GM11168 (cell line): ENCODE data around the gene HAGH.
"Not testable (repeated sequence)": the region's sequence is repeated elsewhere in the genome, so short reads cannot be mapped to it uniquely, and the experiment has no call there.

Experiments used
- in situ Hi-C: fragments of 300-500 bp; cut with MboI; formaldehyde crosslinking; loops from one replicate; pipeline ENCODE4 v1.12.0; 2022; ENCODE audit warnings: low sequenced_read_pairs; ENCODE audit not compliant: unreplicated experiment

HAGH gene

GRCh38 chr16:1815461-1815860 is 11.2 kb downstream of the HAGH start:
- in situ Hi-C loops: no loop called here

- in situ Hi-C loops: no loop called here
Measured at GRCh38 chr16:1812732-1813163, 13.9 kb downstream of the HAGH start.

DNA sequence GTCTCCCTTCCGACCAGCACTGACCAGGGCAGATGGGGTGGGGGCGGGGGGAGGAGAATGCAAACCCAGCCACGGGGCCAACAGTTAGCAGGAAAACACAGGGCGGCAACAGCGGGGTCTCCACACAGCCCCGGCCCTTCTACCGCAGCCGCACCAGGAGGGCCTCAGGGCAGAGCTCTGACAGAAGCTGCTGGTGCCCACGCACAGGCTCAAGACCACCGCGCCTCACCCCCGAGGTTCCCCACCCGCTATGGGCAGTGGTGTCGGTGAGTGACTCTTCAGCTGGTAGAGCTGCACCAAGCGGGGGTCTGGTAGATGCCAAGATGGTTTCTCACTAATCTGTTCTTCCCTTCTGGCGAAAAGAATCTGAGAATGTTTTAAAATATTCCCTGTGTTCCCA is 16.1 kb downstream of the HAGH start:
- in situ Hi-C loops: no loop called here

- in situ Hi-C loops: no loop called here
Measured at GRCh38 chr16:1810106-1810505, 16.5 kb downstream of the HAGH start.

DNA sequence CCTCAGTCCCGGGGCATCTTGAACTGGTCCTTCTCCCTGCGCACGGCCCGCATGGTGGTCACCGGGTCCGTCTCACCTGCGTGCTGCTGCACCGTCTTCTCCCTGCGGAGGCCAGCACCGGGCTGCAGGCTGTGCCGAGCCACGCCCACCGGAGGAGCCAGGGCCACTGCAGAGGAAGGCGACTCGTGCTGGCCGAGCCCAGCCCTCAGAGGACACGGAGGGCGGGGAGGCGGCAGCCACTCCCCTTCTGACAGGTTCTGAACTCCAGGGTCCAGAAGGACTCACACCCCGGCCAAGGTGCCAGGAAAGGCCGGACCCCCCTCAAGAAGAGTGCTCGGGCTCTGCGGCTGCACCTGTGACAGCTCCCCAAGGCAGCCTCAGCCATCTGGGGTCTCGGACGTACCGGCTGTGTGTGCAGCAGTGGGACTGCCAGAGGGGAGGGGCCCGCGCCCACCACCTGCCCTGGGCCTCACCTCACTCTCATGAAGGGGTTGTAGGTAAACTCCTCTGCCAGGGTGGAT is 17.3 kb downstream of the HAGH start:
- in situ Hi-C loops: no loop called here

DNA sequence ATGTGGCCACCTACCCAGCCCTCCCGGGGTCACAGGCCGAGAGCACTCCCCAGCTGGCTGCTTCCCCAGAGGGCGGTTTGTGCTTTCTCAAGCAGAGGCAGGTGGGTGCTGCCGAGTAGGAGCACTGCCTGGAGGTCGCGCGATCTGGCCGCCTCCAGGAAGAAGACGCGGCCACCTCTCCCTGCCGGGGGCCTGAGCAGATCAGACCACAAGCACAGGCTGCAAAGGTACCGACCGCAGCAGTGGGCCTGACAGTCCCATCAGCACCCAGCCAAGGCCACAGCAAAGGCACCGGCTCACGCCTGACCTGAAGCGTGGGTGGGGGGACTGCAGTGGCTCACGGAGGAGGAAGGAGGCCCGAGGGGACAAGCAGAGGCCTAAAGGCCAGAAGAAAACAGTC is 17.9 kb downstream of the HAGH start:
- in situ Hi-C loops: no loop called here

DNA sequence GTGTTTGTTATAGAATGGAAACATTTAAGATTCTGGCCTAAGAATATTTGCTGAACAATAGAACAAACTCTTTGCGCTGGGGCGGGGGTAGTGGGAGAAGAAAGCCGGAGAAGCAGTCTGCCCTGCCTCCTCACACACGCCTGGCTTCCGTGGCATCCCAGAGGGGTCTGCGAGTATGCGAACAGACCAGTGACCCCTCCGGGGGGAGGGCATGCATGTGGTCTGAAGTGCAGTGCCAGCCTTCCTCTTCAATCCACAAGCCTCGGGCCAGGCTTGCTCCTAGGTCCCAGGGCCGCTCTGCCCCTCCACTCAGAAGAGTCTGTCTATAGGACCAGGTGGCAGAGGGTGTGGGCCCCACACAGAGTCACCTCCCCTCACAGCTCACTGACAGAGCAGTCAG is 19.0 kb downstream of the HAGH start:
- in situ Hi-C loops: no loop called here

DNA sequence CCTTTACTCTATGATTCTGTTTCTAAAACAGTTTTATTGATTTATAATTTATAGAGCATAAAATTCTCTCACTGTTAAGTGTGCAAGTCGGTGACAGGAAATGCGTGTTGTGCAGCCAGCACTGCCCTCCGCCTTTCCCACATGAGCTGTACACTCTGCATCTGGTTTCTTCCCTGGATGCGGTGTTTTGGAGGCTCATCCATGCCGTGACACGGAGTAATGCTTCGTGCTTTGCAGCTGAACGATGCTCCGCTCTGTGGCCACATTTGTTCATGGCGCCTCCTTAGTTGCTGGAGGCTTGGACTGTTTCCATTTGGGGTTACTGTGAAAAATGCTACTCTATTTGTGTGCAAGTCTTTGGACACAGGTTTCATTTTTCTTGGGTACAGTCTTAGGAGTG is 25.9 kb downstream of the HAGH start:
- in situ Hi-C loops: no loop called here

GRCh38 chr16:1799263-1799662 is 27.4 kb downstream of the HAGH start:
- in situ Hi-C loops: not testable (repeated sequence)

- in situ Hi-C loops: no loop called here
Measured at GRCh38 chr16:1794908-1795666, 31.5 kb downstream of the HAGH start.

GRCh38 chr16:1794221-1794871 is 32.3 kb downstream of the HAGH start:
- in situ Hi-C loops: no loop called here

GRCh38 chr16:1793578-1794220 is 32.9 kb downstream of the HAGH start, which contains the start of gene IGFALS:
Gene IGFALS, minus strand, starts transcription at chr16:1793705. Its CDS starts 53 bp downstream, at chr16:1793652.
- in situ Hi-C loops: no loop called here

GRCh38 chr16:1792836-1793577 is 33.6 kb downstream of the HAGH start:
- in situ Hi-C loops: no loop called here

DNA sequence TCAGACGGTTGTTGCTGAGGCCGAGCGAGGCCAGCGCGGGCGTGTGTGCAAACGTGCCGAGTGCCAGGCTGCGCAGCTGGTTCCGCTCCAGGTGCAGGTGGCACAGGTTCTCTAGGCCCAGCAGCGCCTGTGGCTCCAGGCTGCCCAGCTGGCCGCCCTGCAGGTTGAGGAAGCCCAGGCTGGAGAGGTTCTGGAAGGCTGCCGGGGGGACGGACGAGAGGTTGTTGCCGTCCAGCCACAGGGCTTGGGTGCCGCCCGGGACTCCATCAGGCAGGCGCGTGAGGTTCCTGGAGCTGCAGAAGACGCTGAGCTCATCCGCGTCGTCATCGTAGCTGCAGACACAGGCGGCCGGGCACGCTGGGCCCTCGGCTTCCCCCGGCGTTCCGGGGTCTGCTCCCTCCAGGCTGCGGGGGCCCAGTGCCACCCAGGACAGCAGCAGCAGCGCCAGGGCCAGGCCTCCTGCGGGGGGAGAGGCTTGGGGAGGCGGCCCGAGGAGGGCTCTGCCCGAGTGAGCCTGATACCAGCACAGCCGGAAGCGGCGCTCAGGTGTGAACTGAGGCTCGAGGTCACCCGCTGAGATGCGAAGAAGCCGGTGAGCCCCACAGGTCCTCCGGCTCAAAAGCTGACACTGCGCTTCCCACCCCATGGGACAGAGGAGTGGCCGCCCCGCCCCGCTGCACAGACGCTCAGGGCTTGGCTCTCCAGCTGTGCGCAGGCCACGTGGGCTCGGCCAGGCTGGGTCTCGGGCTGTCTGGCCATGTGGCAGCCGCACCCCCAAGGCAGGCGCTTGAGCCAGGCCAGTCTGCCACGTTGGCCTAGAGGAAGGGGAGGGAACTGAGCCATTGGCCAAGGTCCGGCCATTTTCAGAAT is 34.4 kb downstream of the HAGH start:
- in situ Hi-C loops: no loop called here

DNA sequence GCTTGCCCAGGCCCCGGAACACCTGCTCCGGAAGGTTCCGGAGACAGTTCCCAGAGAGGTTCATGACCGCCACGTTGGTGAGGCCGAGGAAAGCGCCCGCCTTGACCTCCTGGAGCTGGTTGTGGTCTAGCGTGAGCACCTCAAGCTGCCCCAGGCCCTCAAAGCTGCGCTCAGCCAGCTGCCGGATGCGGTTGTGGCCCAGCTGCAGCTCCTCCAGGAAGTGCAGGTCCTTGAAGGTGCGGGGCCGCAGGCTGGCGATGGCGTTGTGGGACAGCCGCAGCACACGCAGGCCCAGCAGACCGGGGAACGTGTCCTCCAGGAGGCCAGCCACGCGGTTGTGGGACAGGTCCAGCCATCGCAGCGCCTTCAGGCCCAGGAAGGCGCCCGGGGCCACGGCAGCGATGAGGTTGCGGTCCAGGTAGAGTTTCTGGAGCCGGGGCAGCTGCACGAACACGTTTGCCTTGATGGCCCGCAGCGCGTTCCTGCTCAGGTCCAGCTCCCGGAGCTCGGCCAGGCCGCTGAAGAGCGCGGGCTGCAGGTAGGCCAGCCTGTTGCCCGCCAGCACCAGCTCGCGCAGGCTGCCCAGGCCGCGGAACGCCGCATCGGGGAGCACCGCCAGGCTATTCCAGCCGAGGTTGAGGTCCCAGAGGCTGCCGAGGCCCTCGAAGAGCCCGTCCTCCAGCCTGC is 35.2 kb downstream of the HAGH start:
- in situ Hi-C loops: no loop called here

- in situ Hi-C loops: no loop called here
Measured at GRCh38 chr16:1790611-1791255, 35.9 kb downstream of the HAGH start.

- in situ Hi-C loops: no loop called here
Measured at GRCh38 chr16:1790261-1790610, 36.4 kb downstream of the HAGH start.

DNA sequence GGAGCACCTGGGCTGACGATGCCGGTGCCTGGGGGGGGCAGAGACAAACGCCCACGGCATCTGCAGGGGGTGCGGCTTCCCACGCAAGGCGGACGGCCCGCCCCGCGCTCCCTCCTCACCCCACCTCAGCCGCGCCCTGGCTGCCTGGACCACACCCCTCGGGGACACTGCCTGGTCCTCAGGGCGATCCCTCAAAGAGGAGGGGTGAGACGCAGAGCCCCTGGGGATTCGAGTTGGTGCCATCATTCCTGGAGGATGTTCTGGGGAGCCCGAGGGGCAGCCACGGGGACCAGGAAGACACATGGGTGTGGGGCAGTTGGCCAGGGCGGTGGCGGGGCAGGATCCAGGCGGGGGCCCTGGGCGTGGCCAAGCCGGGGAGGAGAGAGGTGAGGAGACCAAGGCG is 37.0 kb downstream of the HAGH start:
- in situ Hi-C loops: no loop called here

GRCh38 chr16:1788708-1789100 is 37.9 kb downstream of the HAGH start:
- in situ Hi-C loops: no loop called here
